Measurements from ENCODE around the gene PTPRN2.

The PTPRN2 gene

GRCh38 chr7:157634401-157635147 lies 953.0 kb downstream of the PTPRN2 start:
- H3K4me3 ChIP-seq (ENCODE audit: low read depth, low read length), result no peak overlapping the region
- TF ChIP-seq, protein P1, sequence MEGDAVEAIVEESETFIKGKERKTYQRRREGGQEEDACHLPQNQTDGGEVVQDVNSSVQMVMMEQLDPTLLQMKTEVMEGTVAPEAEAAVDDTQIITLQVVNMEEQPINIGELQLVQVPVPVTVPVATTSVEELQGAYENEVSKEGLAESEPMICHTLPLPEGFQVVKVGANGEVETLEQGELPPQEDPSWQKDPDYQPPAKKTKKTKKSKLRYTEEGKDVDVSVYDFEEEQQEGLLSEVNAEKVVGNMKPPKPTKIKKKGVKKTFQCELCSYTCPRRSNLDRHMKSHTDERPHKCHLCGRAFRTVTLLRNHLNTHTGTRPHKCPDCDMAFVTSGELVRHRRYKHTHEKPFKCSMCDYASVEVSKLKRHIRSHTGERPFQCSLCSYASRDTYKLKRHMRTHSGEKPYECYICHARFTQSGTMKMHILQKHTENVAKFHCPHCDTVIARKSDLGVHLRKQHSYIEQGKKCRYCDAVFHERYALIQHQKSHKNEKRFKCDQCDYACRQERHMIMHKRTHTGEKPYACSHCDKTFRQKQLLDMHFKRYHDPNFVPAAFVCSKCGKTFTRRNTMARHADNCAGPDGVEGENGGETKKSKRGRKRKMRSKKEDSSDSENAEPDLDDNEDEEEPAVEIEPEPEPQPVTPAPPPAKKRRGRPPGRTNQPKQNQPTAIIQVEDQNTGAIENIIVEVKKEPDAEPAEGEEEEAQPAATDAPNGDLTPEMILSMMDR (IDR thresholded peaks at IDR 0.05; ENCODE audit: low read depth, low read length, missing control alignments), result no peak
- no peak for DNase-seq (ENCODE audit: low read depth)

- TF ChIP-seq, protein P1 (IDR thresholded peaks at IDR 0.05; ENCODE audit: low read depth, low read length, missing control alignments), result no peak
- no peak for DNase-seq (ENCODE audit: low read depth)
- no peak overlapping the region for H3K4me3 ChIP-seq (ENCODE audit: low read depth, low read length)
Measured at GRCh38 chr7:157633465-157634185, 954.0 kb downstream of the PTPRN2 start.

DNA sequence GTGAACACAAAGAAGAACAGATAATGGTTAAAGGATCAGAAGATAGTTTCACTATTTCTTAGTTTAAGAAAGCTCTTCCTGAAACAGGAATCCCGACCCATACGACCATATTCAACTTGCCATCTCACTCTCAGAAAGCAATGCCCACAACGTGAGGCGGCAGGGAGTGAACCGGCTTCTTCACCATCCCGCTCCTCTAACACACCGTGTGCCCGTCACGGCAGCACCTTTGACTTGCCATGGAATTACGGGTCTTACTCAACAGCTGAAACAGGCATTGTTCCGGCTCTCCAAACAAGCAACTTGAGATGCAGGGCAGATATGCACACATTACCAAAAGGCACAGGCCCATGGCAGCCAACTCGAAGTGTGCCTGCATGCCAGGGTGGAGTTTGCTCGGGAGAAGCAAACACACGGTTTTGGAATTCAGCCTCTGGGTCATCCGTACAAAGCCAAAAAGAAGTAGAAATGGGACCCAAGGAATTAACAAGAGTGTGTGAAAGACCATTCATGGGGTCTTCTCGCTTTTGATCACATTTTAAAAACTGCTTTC lies 957.2 kb downstream of the PTPRN2 start:
- TF ChIP-seq, protein P1 (IDR thresholded peaks at IDR 0.05; ENCODE audit: low read depth, low read length, missing control alignments), result no peak
- DNase-seq (ENCODE audit: low read depth), result no peak
- H3K4me3 ChIP-seq (ENCODE audit: low read depth, low read length), result no peak overlapping the region

GRCh38 chr7:157628456-157628855 lies 959.2 kb downstream of the PTPRN2 start:
- TF ChIP-seq, protein P1 (IDR thresholded peaks at IDR 0.05; ENCODE audit: low read depth, low read length, missing control alignments), result no peak
- DNase-seq (ENCODE audit: low read depth), result no peak

GRCh38 chr7:157627646-157628045 lies 960.0 kb downstream of the PTPRN2 start:
- no peak for DNase-seq (ENCODE audit: low read depth)
- no peak overlapping the region for H3K4me3 ChIP-seq (ENCODE audit: low read depth, low read length)
- TF ChIP-seq, protein P1 (IDR thresholded peaks at IDR 0.05; ENCODE audit: low read depth, low read length, missing control alignments), result no peak

More at GRCh38 chr7:157628456-157628855, 959.2 kb downstream of the PTPRN2 start:
- no peak overlapping the region for H3K4me3 ChIP-seq (ENCODE audit: low read depth, low read length)

- TF ChIP-seq, protein P1 (IDR thresholded peaks at IDR 0.05; ENCODE audit: low read depth, low read length, missing control alignments), result no peak
- no peak overlapping the region for H3K4me3 ChIP-seq (ENCODE audit: low read depth, low read length)
- no peak for DNase-seq (ENCODE audit: low read depth)
Measured at GRCh38 chr7:157627033-157627432, 960.6 kb downstream of the PTPRN2 start.
